ENCODE results near the gene COP1. TPM values are rescaled to one million over a fixed set of nuclear protein-coding genes. Genes with fewer than 3 reads are reported as not detected.

COP1 gene
- 30.9 and 32.2 TPM in 2 replicates for polyA plus RNA-seq (2013)

DNA sequence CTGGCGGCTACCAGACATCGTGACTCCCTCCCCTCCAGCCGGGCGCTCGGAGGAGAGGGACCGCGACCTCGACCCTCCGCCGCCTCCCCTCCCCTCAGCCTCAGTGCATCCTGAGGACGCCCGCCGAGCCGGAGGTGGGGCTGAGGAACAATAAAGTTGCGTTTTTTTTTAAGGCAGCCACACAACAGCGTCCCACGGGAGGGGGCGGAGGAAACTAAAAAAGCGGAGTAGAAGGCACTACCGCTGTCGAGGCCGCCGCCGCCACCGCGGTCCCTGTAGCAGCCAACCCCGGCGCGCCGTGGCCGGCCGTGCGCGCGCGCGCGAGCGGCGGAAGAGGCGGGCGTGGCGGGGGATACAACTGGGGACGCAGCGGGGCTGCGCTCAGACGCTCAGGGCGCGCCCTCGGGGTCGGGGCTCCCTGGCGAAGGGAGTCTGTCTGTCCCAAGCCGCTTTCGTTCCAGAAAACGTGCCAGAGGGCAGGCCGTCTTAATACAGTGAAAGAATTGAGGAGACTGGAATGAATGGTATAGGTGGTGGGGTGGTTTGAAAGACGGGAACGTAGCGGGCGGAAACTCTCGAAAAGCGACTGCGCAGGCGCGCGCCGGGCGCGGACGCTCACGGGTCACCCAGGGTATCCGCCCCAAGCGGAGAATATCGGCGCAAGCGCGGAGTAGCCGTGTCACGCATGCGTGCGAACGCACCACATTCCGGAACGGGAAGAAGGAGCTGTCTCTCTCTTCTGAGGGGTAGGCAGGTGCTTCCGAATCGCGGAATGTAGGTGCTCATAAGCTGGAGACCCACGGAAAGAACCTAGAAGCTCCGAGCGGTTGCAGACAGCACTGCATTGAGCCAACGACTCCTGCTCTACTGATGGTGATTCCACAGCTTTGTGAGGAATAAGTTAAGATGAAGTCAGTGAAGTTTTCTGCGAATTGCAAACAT lies at the start of gene COP1:
Gene COP1, minus strand, starts transcription at position 326 of the 942 bp plus-strand sequence. Its CDS starts 308 bp downstream, at position 18.
- no peaks in the 10 kb centered on the region for H3K9me3 ChIP-seq (ENCODE audit: insufficient read depth, low read depth, low read length)

DNA sequence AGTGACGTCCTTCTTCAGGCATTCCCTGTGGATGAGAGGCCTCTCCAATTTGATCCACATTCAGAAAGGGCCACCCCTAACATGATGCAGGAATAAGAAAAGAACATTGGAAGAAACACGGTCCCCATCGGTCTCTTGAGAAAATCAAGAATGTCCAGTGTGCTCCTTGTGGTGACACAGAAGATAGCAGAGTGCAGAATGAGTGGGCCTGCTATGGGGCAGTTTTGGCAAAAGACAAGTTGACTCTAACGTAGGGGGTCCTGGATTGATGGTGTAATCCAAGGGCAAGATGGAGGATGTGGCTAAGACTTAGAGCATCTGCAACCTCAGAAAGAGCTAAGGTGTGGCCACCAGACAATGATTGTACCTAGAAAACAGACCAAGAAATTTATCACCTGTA lies 45.1 kb upstream of the COP1 start:
- Histone ChIP-seq H4K12ac (ENCODE audit: low read depth, low read length) (no peak overlapping the region), H3K14ac (ENCODE audit: low read length) (no peak overlapping the region), H4K8ac (ENCODE audit: low read depth, low read length) (no peak overlapping the region), H2BK5ac (ENCODE audit: low read depth, low read length, poor library complexity) (no peak overlapping the region), H3K18ac (ENCODE audit: low read length) (no peak overlapping the region), H3K27me3 (ENCODE audit: insufficient read depth, low read length) (no peaks in the 10 kb centered on the region), H2AFZ (ENCODE audit: insufficient read depth, low read length, poor library complexity) (no peak overlapping the region), H3K4me1 (ENCODE audit: control insufficient read depth in 1 of 2, insufficient read depth in 2 of 2, low read length in 2 of 2) (no peaks in the 10 kb centered on the region), H2BK120ac (ENCODE audit: insufficient read depth, low read length, poor library complexity) (no peak overlapping the region), H4K91ac (ENCODE audit: low read depth, low read length) (no peak overlapping the region), H3K9ac (ENCODE audit: low read length) (no peak overlapping the region), H3K4ac (ENCODE audit: low read depth, low read length) (no peak overlapping the region), H3K79me1 (ENCODE audit: low read length) (no peaks in the 10 kb centered on the region), H3K4me2 (ENCODE audit: low read length) (no peak overlapping the region), H2BK12ac (ENCODE audit: low read length) (no peak overlapping the region), H2AK5ac (ENCODE audit: low read length) (no peak overlapping the region), H3K36me3 (ENCODE audit: control insufficient read depth in 1 of 2, insufficient read depth in 2 of 2, low read length in 2 of 2) (no peaks in the 10 kb centered on the region), H3K4me3 (ENCODE audit: low read depth, low read length) (no peak overlapping the region), H3K23ac (ENCODE audit: low read length) (no peak overlapping the region), H3K79me2 (ENCODE audit: control insufficient read depth, insufficient read depth, low read length, poor library complexity) (no peaks in the 10 kb centered on the region), H3K9me3 (ENCODE audit: insufficient read depth, low read depth, low read length) (no peaks in the 10 kb centered on the region), H3K27ac (ENCODE audit: low read depth, low read length) (no peak overlapping the region)
- no CpG with 5 or more reads among the region's 4 CpGs for WGBS (ENCODE audit: extremely low coverage, insufficient coverage, insufficient read length)
- DNase-seq, result no peak

More for the DNA sequence above, at the start of gene COP1:
- Histone ChIP-seq H2BK12ac (ENCODE audit: low read length) (peak within 1 kb of the TSS; percentile 43), H3K79me1 (ENCODE audit: low read length) (peaks cover 17% of the 10 kb centered on the region), H3K9ac (ENCODE audit: low read length) (peak within 1 kb of the TSS; percentile 85), H3K27me3 (ENCODE audit: insufficient read depth, low read length) (no peaks in the 10 kb centered on the region), H3K27ac (ENCODE audit: low read depth, low read length) (peak within 1 kb of the TSS; percentile 98), H3K23ac (ENCODE audit: low read length) (no peak within 1 kb of the TSS), H3K18ac (ENCODE audit: low read length) (peak within 1 kb of the TSS; percentile 24), H4K8ac (ENCODE audit: low read depth, low read length) (peak within 1 kb of the TSS; percentile 91), H2AFZ (ENCODE audit: insufficient read depth, low read length, poor library complexity) (peak within 1 kb of the TSS; percentile 89), H3K14ac (ENCODE audit: low read length) (peak within 1 kb of the TSS; percentile 79), H2BK120ac (ENCODE audit: insufficient read depth, low read length, poor library complexity) (peak within 1 kb of the TSS; percentile 87), H3K4me3 (ENCODE audit: low read depth, low read length) (peak within 1 kb of the TSS; percentile 89), H4K91ac (ENCODE audit: low read depth, low read length) (peak within 1 kb of the TSS; percentile 88), H4K12ac (ENCODE audit: low read depth, low read length) (peak within 1 kb of the TSS; percentile 46), H3K4me2 (ENCODE audit: low read length) (peak within 1 kb of the TSS; percentile 64), H2AK5ac (ENCODE audit: low read length) (peak within 1 kb of the TSS; percentile 82), H3K4ac (ENCODE audit: low read depth, low read length) (peak within 1 kb of the TSS; percentile 50), H2BK5ac (ENCODE audit: low read depth, low read length, poor library complexity) (peak within 1 kb of the TSS; percentile 21), H3K4me1 (ENCODE audit: control insufficient read depth in 1 of 2, insufficient read depth in 2 of 2, low read length in 2 of 2) (peaks cover 6% of the 10 kb centered on the region in 2 experiments), H3K36me3 (ENCODE audit: control insufficient read depth in 1 of 2, insufficient read depth in 2 of 2, low read length in 2 of 2) (no peaks in the 10 kb centered on the region), H3K79me2 (ENCODE audit: control insufficient read depth, insufficient read depth, low read length, poor library complexity) (peaks cover 17% of the 10 kb centered on the region)
- DNase-seq, result peak; percentile 97 to 100
- WGBS (ENCODE audit: extremely low coverage, insufficient coverage, insufficient read length), result no CpG with 5 or more reads among the region's 92 CpGs

DNA sequence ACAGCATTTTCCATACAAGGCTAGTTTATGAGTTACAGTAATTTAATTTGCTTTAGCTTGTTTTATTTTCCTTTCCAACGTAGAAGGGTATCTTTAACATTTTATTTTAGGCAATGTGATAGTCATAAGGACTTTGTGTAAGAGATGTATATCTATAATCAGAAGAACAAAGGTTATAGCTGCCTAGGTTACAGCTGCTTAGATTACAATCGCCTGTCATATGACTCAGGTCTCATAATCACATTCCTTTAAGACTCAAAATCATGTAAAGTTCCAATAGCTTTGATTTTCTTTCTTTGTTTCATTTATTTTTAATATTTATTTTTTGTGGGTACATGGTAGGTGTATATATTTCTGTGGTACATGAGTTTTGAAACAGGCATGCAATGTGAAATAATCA lies 37.8 kb upstream of the COP1 start:
- Histone ChIP-seq H2BK120ac (ENCODE audit: insufficient read depth, low read length, poor library complexity) (no peak overlapping the region), H3K79me1 (ENCODE audit: low read length) (no peaks in the 10 kb centered on the region), H3K23ac (ENCODE audit: low read length) (no peak overlapping the region), H3K4ac (ENCODE audit: low read depth, low read length) (no peak overlapping the region), H3K4me3 (ENCODE audit: low read depth, low read length) (no peak overlapping the region), H3K18ac (ENCODE audit: low read length) (no peak overlapping the region), H3K4me2 (ENCODE audit: low read length) (no peak overlapping the region), H2BK5ac (ENCODE audit: low read depth, low read length, poor library complexity) (no peak overlapping the region), H3K9ac (ENCODE audit: low read length) (no peak overlapping the region), H3K14ac (ENCODE audit: low read length) (no peak overlapping the region), H4K8ac (ENCODE audit: low read depth, low read length) (no peak overlapping the region), H3K79me2 (ENCODE audit: control insufficient read depth, insufficient read depth, low read length, poor library complexity) (no peaks in the 10 kb centered on the region), H3K27ac (ENCODE audit: low read depth, low read length) (no peak overlapping the region), H3K9me3 (ENCODE audit: insufficient read depth, low read depth, low read length) (no peaks in the 10 kb centered on the region), H4K91ac (ENCODE audit: low read depth, low read length) (no peak overlapping the region), H2BK12ac (ENCODE audit: low read length) (no peak overlapping the region), H3K36me3 (ENCODE audit: control insufficient read depth in 1 of 2, insufficient read depth in 2 of 2, low read length in 2 of 2) (no peaks in the 10 kb centered on the region), H3K4me1 (ENCODE audit: control insufficient read depth in 1 of 2, insufficient read depth in 2 of 2, low read length in 2 of 2) (no peaks in the 10 kb centered on the region), H4K12ac (ENCODE audit: low read depth, low read length) (no peak overlapping the region), H3K27me3 (ENCODE audit: insufficient read depth, low read length) (no peaks in the 10 kb centered on the region), H2AFZ (ENCODE audit: insufficient read depth, low read length, poor library complexity) (no peak overlapping the region), H2AK5ac (ENCODE audit: low read length) (no peak overlapping the region)
- peak in 1 of 2 donors; percentile 32 for DNase-seq
- no CpG with 5 or more reads among the region's 2 CpGs for WGBS (ENCODE audit: extremely low coverage, insufficient coverage, insufficient read length)

DNA sequence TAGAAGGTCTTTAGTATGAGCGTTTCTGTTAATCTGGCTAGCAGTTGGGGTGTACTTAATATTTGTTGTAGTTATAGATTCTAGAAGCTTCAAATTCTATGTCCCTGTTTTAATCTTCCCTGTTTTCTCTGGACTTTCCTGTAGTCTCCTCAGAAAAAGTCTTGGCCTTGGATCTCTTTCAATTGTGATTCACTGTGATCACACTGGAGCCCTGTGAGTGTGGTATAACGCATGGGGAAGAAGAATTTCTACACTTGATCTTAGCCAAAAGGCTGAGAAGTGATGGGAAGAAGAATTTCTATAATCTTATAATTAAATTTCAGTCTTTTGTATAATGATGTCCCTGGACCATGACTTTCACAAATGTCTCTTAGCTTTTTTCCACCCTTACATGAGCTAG lies 36.7 kb upstream of the COP1 start:
- no peak overlapping the region for H2BK5ac ChIP-seq (ENCODE audit: low read depth, low read length, poor library complexity)
- H4K12ac ChIP-seq (ENCODE audit: low read depth, low read length), result no peak overlapping the region
- H3K9ac ChIP-seq (ENCODE audit: low read length), result no peak overlapping the region
- H2BK12ac ChIP-seq (ENCODE audit: low read length), result no peak overlapping the region
- no peak overlapping the region for H4K8ac ChIP-seq (ENCODE audit: low read depth, low read length)
- no peaks in the 10 kb centered on the region for H3K36me3 ChIP-seq (ENCODE audit: control insufficient read depth in 1 of 2, insufficient read depth in 2 of 2, low read length in 2 of 2)
- no peak overlapping the region for H2AFZ ChIP-seq (ENCODE audit: insufficient read depth, low read length, poor library complexity)
- no peak for DNase-seq
- H3K4me3 ChIP-seq (ENCODE audit: low read depth, low read length), result no peak overlapping the region
- no peaks in the 10 kb centered on the region for H3K4me1 ChIP-seq (ENCODE audit: control insufficient read depth in 1 of 2, insufficient read depth in 2 of 2, low read length in 2 of 2)
- H3K27me3 ChIP-seq (ENCODE audit: insufficient read depth, low read length), result no peaks in the 10 kb centered on the region
- no peak overlapping the region for H3K23ac ChIP-seq (ENCODE audit: low read length)
- no peak overlapping the region for H3K14ac ChIP-seq (ENCODE audit: low read length)
- no peak overlapping the region for H2BK120ac ChIP-seq (ENCODE audit: insufficient read depth, low read length, poor library complexity)
- no peak overlapping the region for H3K4me2 ChIP-seq (ENCODE audit: low read length)
- no peaks in the 10 kb centered on the region for H3K79me1 ChIP-seq (ENCODE audit: low read length)
- no peaks in the 10 kb centered on the region for H3K9me3 ChIP-seq (ENCODE audit: insufficient read depth, low read depth, low read length)
- H3K27ac ChIP-seq (ENCODE audit: low read depth, low read length), result no peak overlapping the region
- H4K91ac ChIP-seq (ENCODE audit: low read depth, low read length), result no peak overlapping the region
- no CpG with 5 or more reads among the region's 2 CpGs for WGBS (ENCODE audit: extremely low coverage, insufficient coverage, insufficient read length)
- no peaks in the 10 kb centered on the region for H3K79me2 ChIP-seq (ENCODE audit: control insufficient read depth, insufficient read depth, low read length, poor library complexity)
- H2AK5ac ChIP-seq (ENCODE audit: low read length), result no peak overlapping the region
- H3K4ac ChIP-seq (ENCODE audit: low read depth, low read length), result no peak overlapping the region
- H3K18ac ChIP-seq (ENCODE audit: low read length), result no peak overlapping the region

Data from trophoblast cell (in vitro differentiated cells and primary cell).